GDM1 (cell line): ENCODE results near the gene CATSPERB.
"Not testable (repeated sequence)": the region's sequence is repeated elsewhere in the genome, so short reads cannot be mapped to it uniquely, and the experiment has no call there.

Source experiments
- DNase-seq: peaks from one replicate; lab custom pipeline; 2025; lab: John Stamatoyannopoulos, UW

CATSPERB gene

DNA sequence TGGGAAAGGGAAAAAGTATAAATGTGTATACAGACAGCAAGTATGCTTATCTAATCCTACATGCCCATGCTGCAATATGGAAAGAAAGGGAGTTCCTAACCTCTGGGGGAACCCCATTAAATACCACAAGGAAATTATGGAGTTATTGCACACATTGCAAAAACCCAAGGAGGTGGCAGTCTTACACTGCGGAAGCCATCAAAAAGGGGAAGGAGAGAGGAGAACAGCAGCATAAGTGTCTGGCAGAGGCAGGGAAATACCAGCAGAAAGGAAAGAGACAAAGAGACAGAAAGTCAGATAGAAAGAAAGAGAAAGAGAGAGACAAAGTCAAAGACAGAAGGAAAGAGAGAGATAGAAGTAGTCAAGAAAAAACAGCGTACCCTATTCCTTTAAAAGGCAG lies 64.8 kb downstream of the CATSPERB start:
- peak; percentile 39 for DNase-seq

DNA sequence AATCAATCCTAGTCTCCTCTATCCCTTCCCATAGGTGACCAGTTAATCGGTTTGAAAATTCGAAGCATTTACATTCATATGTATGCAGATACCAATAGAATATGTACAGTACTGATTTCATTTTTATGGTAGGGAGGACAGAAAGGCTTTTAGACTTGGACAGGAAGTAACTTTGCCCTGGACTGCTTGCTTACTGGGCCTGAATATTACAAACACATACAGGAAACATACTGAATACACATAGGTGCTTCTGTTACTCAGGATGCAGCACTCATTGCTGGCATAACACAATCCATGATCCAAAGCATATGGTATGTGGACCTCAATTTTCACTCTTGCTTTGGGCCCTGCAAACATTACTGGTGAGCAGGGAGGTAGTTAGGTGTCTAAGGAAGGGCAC lies 71.1 kb downstream of the CATSPERB start:
- DNase-seq = no peak

DNA sequence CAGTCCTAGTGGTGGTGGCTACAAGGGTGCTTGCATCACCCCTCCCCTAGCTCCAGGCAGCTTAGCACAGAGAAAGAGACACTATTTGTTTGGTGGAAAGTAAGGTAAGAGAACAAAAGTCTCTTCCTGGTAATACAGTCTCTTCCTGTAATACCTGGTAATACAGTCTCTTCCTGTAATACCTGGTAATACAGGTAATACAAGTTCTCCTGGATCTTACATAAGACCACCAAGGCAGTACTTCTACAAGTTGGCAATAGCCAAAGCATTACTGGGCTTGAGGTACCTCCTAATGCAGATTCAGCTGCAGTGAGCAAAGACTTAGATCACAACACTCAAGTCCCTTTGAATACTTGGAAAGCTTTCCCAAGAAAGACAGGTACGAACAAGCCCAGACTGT lies 77.0 kb downstream of the CATSPERB start:
- DNase-seq = no peak

DNA sequence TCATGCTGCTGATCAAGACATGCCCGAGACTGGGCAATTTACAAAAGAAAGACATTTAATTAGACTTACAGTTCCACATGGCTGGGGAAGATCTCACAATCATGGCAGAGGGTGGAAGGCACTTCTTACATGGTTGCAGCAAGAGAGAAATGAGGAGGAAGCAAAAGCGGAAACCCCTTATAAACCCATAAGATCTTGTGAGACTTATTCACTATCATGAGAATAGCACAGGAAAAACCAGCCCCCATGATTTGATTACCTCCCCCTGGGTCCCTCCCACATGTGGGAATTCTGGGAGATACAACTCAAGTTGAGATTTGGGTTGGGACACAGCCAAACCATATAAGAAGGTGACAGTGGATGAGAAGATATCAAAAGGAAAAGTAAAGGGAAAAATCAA lies 78.4 kb downstream of the CATSPERB start:
- no peak for DNase-seq

DNA sequence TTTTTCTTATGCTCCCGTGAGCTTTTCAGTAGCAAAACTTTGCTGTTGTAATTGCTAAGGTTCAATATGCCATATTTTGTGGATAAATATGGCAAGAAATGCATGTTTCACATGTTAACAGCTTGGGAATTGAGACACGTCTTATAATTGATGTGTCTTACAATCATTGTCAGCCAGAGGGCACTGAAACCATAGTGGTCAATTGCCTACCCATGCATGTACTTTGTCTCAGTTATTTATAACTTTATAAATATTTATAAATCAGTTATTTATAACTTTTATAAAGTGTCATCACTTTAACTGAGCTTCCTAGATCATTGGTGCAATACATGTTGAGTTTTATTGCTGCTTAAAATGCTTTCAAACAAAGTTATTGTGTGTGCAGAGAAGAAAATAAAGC lies 82.0 kb downstream of the CATSPERB start:
- DNase-seq = no peak

DNA sequence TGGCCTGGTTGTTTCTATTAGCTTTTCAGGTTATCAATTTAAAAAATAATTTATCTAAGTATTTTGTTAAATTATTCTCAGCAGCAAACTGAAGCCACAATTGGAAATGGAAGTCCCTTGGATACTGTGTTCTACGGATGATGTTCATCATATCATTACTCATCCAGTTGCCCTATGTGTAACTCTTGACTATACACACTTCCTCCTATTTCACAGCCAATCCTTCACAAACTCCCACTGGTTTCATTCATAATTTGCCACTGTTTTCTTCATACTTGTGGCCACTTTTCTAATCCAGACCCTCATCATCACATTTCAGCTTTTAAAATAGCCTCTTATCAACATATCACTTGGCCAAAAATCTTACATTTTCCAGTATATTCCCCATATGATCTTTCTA lies 84.0 kb downstream of the CATSPERB start:
- DNase-seq = no peak

DNA sequence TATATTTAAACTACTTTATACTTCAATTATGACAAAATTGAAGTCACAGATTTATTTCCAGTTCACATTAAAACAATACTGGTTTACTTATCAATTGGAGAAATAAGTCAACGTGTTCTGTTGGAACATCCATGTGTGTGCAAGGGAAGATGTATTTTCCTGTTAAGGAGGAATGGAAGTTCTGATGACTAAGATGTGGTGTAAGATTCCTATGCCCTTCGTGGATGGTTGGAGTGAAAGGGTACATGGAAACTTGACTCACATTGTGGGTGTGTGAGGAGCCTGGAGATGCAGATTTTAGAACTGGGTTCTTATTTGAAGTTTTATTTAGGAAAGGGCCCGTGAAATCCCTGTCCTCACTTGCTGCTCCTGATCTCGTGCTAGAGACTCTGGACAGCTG lies 95.3 kb downstream of the CATSPERB start:
- DNase-seq = no peak

DNA sequence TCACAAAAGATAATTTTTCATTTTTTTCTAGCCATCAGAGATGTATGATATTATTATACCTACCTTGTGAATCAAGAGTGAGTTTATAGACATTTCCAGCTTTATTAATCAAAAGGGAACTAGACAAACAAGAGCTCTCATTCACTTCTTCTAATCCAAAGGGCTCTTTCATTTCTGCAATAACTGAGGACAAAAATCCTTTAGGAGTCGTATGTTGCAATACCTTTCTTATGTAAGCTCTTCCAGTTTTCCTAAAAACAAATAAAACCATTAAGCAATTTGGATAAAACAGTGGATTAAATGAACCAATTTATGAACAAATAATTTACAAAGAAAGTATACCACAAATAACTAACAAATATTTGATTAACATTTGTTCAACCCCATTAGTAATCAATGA lies 107.1 kb downstream of the CATSPERB start:
- DNase-seq = no peak

DNA sequence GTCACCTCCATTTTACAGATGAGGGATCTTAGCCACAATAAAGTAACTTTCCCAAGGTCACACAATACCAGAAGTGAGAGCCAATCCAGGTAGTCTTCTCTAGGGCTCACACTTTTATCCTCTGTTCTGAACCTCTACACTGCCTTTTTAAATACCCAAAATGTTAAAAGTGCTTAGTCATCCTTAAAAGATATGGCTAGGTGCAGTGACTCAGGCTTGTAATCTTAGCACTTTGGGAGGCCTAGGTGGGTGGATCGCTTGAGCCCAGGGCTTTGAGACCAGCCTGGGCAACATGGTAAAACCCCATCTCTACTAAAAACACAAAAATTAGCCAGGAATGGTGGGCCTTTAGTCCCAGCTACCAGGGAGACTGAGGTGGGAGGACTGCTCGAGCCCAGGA lies 117.7 kb downstream of the CATSPERB start:
- DNase-seq = no peak

DNA sequence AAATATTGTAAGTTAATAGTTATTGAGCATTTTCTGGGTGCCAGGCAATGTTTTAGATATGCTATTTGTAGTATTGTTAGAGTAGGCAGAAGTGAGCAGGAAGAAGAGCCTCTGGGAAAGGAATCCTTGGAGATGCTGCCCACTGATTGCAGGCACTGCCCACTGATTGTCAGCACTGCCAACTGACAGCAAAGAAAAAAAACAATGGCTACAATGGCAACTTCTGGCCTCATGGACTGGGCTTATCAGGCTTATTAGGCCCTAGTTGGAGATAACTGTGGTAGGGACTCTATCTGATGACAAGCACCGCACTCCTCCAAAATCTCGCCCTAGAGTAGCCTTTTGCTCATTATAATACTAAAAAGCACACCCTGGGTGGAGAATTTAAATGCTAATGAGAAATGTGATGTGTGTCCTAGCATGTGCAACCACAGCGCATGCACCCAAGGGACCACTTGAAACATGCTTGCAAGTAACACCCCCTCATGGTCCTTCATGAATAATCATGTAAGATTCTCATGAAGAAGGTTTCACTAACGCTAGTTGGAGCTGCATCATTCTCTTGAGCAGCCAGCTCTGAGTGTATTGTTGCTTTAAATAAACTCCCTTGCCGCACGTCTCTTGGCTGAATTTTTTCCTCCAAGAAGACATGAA lies 118.3 kb downstream of the CATSPERB start:
- DNase-seq = no peak

DNA sequence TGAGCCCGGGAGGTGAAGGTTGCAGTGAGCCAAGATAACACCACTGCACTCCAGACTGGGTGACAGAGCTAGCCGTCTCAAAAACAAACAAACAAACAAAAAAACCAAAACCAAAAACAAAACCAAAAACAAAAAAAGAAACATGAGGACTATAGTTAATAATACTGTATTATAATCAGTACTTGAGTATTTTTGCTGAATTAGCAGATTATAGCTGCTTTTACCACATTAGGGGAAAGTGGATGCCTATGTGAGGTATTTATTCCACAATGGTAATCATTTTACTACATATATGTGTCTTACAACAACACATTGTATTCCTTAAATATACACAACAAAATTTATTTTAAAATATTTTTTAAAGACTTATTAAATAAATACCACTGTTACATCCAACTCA lies 120.4 kb downstream of the CATSPERB start:
- no peak for DNase-seq

DNA sequence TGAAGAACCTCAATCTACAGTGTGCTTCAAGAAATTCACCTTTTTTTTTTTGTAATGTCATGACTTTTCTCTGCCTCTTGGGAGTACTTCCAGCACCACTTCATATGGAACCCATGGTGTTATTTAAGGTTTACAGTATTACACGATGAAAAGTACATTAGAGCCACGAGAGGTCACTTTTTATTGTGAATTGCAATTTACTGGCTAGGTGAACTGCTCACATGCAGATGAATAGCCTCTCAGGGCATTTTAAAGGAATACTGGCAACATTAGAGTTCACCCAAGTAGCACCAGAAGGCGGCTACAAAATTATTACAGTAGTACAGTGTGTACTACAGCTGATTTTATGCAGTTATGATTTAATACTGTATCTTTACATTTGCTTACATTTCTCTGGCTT lies 122.7 kb downstream of the CATSPERB start:
- DNase-seq = no peak

DNA sequence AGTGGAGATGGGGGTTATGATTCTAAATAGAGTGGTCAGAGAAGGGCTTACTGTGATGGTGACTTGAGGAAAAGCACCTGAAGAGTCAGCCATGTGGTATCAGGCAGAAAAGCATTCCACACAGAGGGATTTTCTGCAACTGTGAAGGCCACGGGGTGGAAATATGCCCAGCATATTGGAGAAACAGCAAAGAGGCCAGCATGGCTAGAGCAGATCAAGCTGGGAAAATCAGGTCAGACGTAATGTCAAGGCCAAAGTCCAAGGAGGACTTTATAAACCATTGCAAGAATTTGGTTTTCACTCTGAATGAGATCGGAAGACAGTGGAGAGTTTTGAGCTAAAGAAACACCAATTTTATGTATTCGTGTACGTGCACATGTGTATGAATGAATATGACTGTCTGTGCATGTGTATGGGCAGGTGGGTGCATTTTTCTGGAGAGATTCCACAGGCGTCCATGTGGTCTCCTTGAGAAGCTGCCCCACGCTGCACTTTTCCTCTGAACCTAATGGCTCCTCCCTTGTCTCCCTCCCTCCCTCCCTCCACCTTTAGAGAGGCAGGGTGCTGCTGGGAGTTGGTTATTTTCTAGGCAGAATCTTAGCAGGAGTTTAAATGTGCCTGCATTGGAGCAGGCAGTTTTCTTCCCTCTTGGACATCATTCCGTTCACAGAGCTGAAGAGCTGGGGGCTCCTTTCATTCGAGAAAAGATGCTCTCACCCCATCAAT lies 124.4 kb downstream of the CATSPERB start:
- DNase-seq = no peak

DNA sequence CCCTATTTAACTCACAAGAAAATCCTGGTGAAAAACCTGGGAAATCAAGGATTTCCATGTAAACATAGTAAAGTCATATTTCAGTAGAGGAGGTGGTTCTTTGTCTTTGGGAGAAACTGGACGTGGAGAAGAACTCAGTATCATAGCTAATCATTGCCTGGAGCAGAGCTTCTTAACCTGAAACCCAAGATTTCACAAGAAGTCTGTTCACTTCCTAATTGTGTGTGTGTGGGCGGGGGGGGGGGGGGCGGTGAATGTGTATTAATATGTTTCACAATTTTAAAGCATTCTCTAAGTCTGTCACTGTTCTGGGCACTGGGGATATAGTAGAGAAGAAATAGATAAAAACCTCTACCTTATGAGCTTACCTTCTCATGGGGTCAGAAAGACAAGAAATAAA lies 125.0 kb downstream of the CATSPERB start:
- no peak for DNase-seq

DNA sequence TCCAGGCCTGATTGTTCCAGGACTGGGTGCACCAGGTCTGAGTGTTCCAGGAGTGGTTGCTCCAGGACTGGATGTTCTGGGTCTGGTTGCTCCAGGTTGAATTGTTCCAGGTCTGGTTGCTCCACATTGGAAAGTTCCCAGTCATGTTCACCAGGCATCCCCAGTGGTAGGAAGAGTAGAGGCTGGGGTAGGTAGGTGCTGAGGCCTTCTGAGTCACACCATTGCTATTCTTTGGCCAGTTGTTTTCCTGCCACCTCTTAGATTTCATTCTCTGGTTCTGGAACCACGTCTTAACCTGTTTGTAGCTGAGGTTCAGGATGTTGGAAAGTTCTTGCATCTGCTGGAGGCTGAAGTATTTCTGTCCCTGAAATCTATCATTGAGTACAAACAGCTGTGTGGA lies 127.3 kb downstream of the CATSPERB start:
- DNase-seq = not testable (repeated sequence)

DNA sequence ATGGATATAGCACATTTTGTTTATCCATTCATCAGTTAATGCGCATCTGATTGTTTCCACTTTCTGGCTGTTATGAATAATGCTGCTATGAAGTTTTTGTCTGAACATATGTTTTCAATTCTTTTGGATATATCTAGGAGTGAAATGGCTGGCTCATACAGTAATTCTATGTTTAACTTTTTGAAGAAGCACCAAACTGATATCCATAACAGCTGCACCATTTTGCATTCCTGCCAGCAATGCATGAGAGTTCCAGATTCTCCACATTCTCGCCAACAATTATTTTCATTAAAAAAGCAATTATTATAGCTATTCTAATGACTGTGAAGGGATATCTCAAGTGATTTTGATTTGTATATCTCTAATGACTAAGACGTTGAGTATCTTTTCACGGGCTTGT lies 131.9 kb downstream of the CATSPERB start:
- DNase-seq = no peak

DNA sequence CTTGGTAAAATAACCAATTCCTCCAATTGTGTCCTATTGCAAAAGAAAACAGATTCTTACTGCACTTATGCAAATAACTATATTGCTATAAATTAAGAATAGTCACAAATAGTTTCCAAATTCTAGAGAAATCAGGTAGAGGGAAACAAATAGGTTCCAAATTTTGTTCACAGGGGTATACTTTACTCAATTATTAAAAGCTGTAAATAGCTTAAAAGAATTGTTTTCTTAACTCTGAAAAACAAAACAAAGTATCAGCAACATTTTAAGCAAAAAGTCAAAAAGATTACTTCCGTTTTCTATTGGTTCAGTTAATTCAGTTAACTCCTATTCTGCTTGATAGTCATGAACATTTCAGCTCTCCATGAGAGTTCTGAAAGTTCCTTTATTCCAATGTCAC lies 136.2 kb downstream of the CATSPERB start:
- DNase-seq = no peak

DNA sequence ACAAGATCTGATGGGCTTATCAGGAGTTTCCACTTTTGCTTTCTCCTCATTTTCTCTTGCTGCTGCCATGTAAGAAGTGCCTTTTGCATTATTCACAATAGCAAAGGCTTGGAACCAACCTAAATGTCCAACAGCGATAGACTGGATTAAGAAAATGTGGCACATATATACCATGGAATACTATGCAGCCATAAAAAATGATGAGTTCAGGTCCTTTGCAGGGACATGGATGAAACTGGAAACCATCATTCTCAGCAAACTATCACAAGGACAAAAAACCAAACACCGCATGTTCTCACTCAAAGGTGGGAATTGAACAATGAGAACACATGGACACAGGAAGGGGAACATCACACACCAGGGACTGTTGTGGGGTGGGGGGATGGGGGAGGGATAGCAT lies 137.9 kb downstream of the CATSPERB start:
- DNase-seq = not testable (repeated sequence)

DNA sequence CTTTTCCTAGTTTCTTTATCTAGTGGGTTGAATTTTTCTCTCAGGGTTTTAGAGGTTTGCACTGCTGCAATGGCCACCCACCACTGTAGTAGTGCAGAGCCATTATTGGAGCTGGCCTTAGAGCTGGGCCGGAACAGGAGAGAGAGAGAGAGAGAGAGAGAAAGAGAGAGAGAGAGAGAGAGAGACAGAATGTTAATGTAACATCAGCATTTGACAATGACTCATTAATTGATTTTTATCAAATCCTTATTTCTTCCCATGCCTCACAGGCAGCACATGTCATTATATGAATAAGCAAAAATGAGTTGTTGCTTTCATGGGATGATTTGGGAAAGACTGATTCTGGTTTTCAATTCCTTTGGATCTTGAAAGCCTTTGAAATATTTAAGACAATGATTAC lies 145.5 kb downstream of the CATSPERB start:
- DNase-seq = no peak

DNA sequence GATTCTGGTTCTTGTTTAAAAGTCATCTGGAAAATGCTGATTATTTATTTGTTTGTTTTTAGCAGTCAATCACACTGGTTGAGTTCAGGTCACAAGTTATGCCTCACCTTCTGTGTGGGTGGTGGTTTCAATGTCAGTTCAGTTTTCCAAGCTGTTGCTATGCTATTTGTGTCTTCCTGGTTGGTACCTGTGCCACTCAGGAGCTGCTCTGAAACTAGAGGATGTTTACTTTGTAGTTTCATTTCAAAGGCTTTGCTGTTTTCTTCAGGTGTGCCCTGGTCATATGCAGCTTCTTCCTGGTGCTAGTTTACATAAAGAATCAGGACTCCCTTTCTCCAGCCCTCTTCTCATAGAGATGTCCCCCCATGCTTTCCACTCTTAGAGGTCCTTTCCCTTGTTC lies 146.0 kb downstream of the CATSPERB start:
- no peak for DNase-seq

DNA sequence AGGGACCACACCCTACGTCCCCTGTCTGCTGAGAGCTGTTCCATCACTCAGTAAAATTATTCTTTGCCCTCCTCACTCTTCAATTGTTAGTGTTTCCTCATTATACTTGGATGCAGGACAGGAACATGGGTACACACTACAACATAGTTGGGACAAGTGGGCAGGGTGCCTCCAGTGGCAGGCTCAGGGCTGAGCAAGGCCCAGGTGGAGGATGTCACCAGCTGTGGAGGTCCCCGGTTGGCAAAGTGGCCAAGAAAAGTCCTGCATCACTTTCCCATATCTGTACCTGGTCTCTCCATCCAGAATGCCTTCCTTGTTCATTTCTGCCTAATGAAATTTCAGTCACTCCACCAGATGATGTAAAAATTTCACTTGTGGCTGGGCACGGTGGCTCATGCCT lies 149.1 kb downstream of the CATSPERB start:
- no peak for DNase-seq

DNA sequence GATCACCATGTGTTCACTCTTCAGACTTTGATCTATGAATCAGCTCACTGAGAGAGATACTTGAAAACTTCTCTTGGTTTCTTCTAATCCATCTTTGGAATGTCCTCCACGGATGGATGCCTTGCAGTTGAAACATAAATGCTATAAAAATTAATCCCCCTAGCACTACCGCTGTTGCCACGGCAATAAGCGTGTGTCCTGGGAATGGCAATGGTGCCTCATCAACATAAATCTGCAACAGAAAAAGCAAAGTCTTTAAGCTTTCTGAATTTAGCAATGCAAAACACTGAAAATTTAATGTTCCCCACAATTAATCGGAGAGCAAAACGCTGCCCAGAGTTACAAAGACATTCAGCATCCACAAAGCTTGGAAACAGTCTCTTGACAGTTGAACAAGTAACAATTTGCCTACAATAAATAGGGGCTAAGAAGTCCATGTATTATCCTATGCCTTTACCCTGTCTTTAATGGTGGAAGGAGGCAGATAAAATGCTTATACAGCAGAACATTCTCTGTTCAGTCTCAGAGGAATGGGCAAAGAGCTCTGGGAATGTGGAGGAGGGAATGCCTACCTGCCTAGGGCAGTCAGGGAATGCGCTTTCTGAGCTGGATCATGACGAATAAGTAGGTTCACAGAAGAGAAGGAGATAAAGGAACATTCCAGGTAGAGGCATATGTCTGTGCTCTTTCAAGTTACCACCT lies 150.9 kb downstream of the CATSPERB start:
- DNase-seq = no peak

DNA sequence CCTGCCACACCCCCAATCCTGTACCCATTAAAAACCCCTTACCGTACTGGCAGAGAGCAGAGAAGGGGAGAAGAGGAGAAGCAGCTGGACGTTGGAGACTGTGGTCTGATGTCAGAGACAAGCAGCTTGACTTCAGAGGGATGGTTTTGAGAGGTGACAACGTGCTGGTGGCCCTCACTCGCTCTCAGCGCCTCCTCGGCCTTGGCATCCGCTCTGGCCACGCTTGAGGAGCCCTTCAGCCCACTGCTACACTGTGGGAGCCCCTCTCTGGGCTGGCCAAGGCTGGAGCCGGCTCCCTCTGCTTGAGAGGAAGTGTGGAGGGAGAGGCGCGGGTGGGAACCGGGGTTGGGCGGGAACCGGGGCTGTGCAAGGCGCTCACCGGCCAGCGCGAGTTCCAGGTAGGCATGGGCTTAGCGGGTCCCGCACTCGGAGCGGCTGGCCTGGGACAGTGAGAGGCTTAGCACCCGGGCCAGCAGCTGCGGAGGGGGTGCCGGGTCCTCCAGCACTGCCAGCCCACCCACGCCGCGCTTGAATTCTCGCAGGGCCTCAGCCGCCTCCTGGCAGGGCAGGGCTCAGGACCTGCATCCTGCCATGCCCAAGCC lies 154.2 kb downstream of the CATSPERB start:
- no peak for DNase-seq
